ENCODE data around the gene GPRC5D. TPM values are rescaled to one million over a fixed set of nuclear protein-coding genes. Genes with fewer than 3 reads are reported as not detected.

GPRC5D gene
- 0.25 TPM in 1 of 2 replicates, not detected in the other for total RNA-seq

GRCh38 chr12:12952036-12952435 lies at the start of gene GPRC5D:
TSS of gene GPRC5D (minus strand) at chr12:12952170. CDS start at chr12:12950384, 1,786 bp downstream.

GRCh38 chr12:12999959-13000615 lies 48.1 kb upstream of the GPRC5D start, which contains the start of gene HEBP1:
TSS of gene HEBP1 (minus strand) at chr12:13000265. CDS start at chr12:13000114, 151 bp downstream.

GRCh38 chr12:12891080-12891880 lies 60.7 kb downstream of the GPRC5D start, which contains the start of gene GPRC5A:
TSS of gene GPRC5A (plus strand) at chr12:12891562. CDS start at chr12:12908250, 16,688 bp downstream.

Other genes with a start within 250 kb of the GPRC5D start
- 42.8 and 44.7 TPM in 2 replicates for gene CDKN1B, start 234.8 kb downstream of the GPRC5D start, total RNA-seq
- 10.6 and 17.8 TPM in 2 replicates for gene APOLD1, start 166.5 kb downstream of the GPRC5D start, total RNA-seq
- gene DDX47, start 138.8 kb downstream of the GPRC5D start, total RNA-seq = 46.0 and 47.2 TPM in 2 replicates
- gene GPRC5A, start 60.6 kb downstream of the GPRC5D start, total RNA-seq = 4.4 and 8.7 TPM in 2 replicates
- 9.8 and 14.5 TPM in 2 replicates for gene HEBP1, start 48.1 kb upstream of the GPRC5D start, total RNA-seq
- gene FAM234B, start 92.2 kb upstream of the GPRC5D start, total RNA-seq = 2.5 and 3.2 TPM in 2 replicates
- 0.06 TPM in 1 of 2 replicates, not detected in the other for gene GSG1, start 151.5 kb upstream of the GPRC5D start, total RNA-seq
- 47.6 TPM in 2 replicates for gene EMP1, start 244.6 kb upstream of the GPRC5D start, total RNA-seq

All from aortic smooth muscle cell (primary cell).